HG02588 (cell line): ENCODE data around the gene CCL21.
"Not testable (repeated sequence)": the region's sequence is repeated elsewhere in the genome, so short reads cannot be mapped to it uniquely, and the experiment has no call there.

Source experiments
- ATAC-seq: cut with Tn5 transposase; IDR thresholded peaks from one replicate; pipeline ENCODE4 v1.9.1; 2021; ENCODE audit warnings: mild to moderate bottlenecking, moderate library complexity; ENCODE audit not compliant: unreplicated experiment

CCL21 gene

GRCh38 chr9:34710023-34710422 lies at the start of gene CCL21:
Gene CCL21, minus strand, starts transcription at chr9:34710136. Its CDS starts 70 bp downstream, at chr9:34710066.
- ATAC-seq: no peak

DNA sequence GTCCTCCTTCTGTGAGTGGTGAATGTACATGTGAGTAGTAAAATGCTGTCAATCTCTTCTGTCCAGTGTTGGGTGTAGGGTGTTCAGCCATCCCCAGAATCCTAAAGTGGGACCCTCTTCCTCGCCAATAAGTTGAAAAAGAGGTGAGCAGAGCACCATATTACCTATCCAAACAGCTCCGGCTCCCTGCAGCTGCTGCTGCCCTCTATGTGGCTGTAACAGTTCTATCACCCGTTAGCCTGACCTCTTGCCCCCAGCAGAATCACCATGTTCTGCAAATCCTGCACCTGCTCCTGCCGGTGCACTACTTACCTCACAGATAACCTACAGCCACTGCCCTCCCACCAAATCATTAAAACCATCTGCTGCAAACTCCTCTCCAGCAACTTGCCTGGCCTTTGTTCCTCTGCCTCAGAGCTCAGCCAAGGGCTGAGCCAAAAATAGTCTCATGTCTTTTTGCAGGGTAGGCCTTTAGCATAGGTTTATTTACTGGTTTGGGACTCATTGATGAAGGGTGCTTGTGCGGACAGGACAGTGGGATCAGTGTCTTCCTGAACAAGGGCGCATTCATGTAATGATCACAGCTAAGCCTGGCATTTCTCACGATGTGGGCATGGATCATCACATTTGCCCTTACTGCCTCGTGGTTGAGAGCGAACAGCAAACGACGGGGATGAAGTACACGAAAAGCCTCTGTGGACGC lies 49.6 kb upstream of the CCL21 start:
- no peak for ATAC-seq

DNA sequence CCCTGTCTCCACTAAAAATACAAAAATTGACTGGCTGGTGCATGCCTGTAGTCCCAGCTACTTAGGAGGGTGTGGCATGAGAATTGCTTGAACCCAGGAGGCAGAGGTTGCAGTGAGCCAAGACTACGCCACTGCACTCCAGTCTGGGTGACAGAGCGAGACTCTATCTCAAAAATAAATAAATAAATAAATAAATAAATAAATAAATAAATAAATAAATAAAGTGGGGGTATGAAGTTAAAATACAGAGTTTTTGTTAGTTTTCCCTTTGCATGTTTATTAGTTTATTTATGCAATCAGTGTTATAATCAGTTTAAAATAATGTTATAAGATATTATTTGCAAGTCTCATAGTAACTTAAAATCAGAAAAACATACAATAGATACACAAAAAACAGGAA lies 40.4 kb upstream of the CCL21 start:
- not testable (repeated sequence) for ATAC-seq

DNA sequence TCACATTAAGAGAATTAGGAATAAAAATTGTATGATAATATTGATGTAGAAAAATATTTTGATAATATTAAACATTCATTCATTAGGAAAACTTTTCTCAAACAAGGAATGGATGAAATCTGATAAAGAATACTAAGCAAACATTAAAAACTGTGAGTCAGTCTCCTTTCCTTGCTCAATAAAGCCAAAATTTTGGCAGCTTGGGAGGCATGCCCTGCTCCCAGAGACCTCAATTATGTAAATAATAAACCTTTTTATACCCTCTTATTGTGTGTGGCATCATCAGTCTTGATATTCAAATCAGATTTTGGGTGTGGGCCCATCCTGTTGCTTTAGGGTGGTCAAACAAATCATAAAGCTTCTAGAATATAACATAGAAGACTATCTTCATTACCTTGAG lies 36.6 kb upstream of the CCL21 start:
- ATAC-seq: no peak

GRCh38 chr9:34744295-34745221 lies 34.6 kb upstream of the CCL21 start:
- no peak for ATAC-seq

DNA sequence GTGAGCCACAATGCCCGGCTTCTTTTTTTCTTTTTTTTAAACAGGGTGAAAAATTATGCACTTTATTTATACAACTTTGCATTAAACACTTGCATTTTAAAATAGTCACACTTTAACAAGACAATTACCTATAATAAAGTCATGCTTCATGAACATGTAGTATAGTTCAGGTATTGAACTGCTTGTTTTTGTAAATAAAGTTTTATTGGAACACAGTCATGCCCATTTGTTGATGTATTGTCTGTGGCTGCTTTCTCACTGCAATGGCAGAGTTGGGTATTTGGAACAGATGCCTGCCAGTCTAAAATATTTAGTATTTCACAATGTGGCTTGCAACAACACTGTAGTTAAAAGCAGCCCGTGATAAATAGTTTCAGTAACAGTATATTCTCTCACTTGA lies 32.8 kb upstream of the CCL21 start:
- ATAC-seq: no peak

DNA sequence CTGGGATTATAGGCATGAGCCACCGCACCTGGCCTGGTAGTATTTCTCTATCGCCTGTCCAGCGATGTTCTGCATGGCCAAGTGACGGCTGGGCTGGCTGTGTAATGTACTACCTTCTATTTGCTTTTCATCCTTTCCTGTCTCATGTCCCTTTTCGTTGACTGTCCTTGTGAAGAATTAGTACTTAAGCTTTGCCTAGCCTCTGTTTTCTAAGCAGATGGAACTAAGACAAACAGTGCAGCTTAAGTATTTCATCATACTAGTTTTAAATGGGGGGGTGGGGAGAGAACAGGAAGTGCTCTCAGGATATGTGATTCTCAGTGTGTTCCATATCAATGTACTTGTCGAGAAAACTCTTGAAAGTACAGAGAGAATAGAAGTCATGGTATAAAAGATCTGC lies 31.7 kb upstream of the CCL21 start:
- no peak for ATAC-seq

DNA sequence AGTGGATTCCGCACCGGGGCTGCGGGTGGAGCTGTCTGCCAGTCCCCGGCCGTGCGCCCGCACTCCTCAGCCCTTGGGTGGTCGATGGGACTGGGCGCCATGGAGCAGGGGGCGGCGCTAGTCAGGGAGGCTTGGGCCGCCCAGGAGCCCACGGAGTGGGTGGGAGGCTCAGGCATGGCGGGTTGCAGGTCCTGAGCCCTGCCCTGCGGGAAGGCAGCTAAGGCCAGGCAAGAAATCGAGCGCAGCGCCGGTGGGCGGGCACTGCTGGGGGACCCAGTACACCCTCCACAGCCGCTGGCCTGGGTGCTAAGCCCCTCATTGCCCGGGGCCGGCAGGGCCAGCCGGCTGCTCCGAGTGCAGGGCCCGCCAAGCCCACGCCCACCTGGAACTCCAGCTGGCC lies 30.2 kb upstream of the CCL21 start:
- ATAC-seq: not testable (repeated sequence)

GRCh38 chr9:34737677-34738260 lies 27.8 kb upstream of the CCL21 start:
- ATAC-seq: no peak

- ATAC-seq: no peak
Measured at GRCh38 chr9:34734720-34735119, 24.8 kb upstream of the CCL21 start.

- no peak for ATAC-seq
Measured at GRCh38 chr9:34732886-34733285, 22.9 kb upstream of the CCL21 start.

DNA sequence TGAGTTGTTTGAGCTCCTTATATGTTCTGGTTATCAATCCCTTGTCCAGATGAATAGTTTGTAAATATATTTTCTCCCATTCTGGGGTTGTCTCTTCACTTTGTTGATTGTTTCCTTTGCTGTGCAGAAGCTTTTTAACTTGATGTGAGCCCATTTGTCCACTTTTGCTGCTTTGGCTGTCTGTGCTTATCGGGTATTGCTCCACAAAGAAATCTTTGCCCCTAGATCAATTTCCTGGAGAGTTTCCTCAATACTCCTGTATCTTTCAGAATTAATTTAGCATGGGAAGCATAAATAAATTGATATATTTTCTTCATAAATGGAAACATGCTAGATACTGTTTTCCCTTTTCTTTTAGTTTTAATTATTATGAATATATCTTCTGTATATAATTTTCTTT lies 22.5 kb upstream of the CCL21 start:
- no peak for ATAC-seq

DNA sequence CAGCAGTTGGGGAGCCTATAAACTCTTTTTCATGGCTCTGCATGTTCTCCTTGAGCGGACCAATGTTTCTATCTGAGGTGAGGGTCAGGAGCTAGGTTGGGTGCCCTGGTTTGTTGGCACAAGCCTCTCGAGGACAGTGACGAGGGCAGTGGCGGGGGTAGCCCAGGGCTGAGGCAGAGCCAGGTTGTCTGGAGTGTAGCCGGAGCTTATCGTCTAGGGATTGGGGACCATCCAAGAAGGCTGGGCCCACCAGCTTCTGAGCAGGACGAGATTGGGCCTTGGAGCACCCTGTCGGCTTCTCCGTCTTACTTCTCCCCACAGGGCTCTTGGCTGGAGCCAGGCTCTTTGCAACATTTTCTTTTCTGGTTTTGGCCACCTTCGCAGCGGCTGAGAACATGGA lies 13.2 kb upstream of the CCL21 start:
- ATAC-seq: no peak

DNA sequence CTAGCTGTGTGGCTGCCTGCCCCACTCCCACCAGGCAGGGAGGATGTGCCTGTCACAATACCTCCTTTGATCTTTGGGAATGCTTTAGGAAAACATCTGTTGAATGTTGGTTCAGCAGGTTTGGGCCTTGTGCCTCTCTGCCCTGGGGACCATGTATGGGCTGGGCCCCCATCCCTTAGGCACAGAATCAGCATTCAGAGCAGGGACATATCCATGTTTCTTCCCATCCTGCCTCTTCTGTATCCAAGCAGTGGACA lies 9.8 kb upstream of the CCL21 start:
- ATAC-seq: not testable (repeated sequence)

GRCh38 chr9:34719021-34719768 lies 9.3 kb upstream of the CCL21 start:
- ATAC-seq: no peak

DNA sequence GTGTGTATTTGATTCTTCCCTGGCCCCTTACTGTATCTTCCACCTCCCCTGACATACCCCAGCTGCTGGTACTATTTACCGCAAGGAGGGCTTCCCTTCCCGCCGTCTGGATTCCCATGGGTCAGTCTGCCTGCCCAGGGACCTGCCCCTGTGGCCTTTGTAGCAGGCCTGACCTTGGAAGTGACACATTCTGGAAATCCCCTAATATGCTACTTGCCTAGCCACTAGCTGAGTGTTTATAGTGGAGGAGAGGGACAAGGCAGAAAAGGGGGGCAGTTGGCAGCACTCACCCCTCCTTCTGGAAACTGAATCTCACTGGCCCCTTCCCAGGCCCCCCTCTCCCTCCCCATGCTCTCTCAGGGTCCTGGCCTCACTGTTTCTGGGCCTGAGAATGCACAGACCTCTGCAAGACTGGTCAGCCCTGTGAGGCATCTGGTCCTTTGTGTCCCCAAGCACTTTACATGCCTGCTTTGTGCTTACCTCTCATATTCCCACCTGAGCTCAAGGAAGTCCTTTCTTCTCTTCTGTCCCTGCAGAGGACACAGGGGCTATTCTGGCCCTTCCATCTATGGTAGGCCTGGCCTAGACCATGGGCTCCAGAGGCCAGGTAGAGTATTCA lies 8.2 kb upstream of the CCL21 start:
- no peak for ATAC-seq

DNA sequence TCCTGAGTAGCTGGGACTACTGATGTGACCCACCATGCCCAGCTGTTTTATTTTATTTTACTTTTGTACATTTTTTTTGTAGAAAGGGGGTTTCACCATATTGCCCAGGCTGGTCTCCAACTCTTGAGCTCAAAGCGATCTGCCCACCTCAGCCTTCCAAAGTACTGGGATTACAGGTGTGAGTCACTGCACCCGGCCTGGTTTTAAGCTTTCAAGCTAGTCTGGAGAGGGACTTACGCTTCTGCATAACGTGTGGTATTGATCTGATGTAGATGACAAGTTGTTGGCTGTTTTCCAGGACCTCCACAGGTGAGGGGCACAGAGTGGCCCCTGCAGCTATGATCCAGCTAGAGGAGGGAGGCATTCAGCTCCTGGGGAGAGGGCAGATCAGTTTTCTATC lies 6.8 kb upstream of the CCL21 start:
- no peak for ATAC-seq

DNA sequence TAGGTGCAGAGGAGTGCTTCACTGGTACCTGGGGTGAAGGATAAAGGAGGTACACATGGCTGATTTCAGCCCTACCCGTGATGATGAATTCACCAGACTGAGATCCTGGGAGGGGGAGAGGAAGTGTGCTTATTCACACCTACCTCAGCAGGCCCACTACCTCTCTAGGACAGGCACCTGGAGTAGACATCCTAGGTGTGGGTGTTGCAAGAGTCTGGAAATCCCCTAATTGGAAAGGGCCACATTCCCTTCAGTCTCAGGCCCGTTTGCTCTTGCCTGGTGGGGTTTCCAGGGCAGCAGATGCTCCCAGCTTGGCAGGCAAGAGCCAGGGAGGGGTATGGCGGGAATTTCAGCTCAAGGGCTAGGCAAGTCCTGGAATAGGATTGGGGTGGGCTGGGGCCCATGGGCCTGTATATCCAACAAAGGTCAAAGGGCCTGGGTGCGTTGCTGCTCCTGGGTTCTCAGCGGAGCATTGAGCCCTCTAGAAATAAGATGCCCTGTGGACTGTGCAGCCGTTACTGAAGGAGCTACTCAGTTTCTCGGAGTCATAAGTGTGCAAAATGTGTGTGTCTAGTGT lies 5.8 kb upstream of the CCL21 start:
- ATAC-seq: no peak

GRCh38 chr9:34714007-34714406 lies 4.1 kb upstream of the CCL21 start:
- ATAC-seq: no peak

DNA sequence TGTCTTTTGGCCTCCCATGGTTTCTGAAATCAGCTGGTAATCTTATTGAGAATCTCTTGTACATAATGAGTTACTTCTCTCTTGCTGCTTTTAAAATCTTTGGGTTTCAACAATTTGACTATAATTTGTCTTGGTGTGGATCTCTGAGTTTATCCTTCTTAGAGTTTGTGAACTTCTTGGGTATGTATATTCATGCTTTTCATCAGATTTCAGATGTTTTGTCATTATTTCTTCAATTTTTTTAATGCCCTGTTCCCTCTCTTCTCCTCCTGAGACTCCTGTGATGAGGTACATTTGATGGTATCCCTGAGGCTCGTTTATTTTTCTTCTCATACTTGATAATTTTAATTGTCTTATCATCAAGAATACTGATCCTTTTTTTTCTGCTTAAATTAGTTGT lies 2.2 kb upstream of the CCL21 start:
- no peak for ATAC-seq
